Endothelial cell of umbilical vein (primary cell): ENCODE measurements around the gene TRPV2. TPM values are rescaled to one million over a fixed set of nuclear protein-coding genes. Genes with fewer than 3 reads are reported as not detected.

ENCODE experiments used
- BruUV-seq: library from RNA; stranded (reverse); fragments of 400-500 nt; replicated peaks from 2 replicates; lab custom pipeline; 2021; lab: Mats Ljungman, UMichigan
- CTCF ChIA-PET: fragments of 300-600, 350-600 bp; sonication (Branson Sonifier 250); formaldehyde crosslinking; loops from one replicate; lab custom pipeline; 2021; ENCODE audit warnings: antibody characterized with exemption, inconsistent platforms; lab: Charles Lee
- POLR2A ChIA-PET: fragments of 300-600, 350-600 bp; sonication (Branson Sonifier 250); formaldehyde crosslinking; loops from one replicate; lab custom pipeline; 2021; ENCODE audit warnings: antibody characterized with exemption, inconsistent platforms; lab: Charles Lee
- DNase-seq: peaks from one replicate; pipeline ENCODE4 v3.0.0-alpha.2; 2011; ENCODE audit warnings: low read depth, low spot score
- FAIRE-seq: peaks from 2 replicates; lab custom pipeline; 2011; peaks lifted over from hg19 to GRCh38; lab: Jason Lieb, UNC
- H2AFZ ChIP-seq: 2 replicates; pipeline ENCODE4 v1.6.0; 2012; ENCODE audit warnings: low read depth, low read length, control low read depth, inconsistent platforms
- H3K27ac ChIP-seq: 2 replicates; pipeline ENCODE4 v1.5.1; 2011; ENCODE audit warnings: low read depth, mild to moderate bottlenecking, control low read depth, low read length, moderate library complexity; ENCODE audit not compliant: insufficient read depth
- H3K27me3 ChIP-seq, 2 experiments: 2 replicates each; pipeline versions ENCODE4 v1.6.0 to v1.6.1; 2011; ENCODE audit warnings: low read length in 2 of 2, mixed read lengths in 1 of 2; ENCODE audit not compliant: control insufficient read depth in 2 of 2, insufficient read depth in 2 of 2
- H3K36me3 ChIP-seq, 2 experiments: 2 replicates in 1 of 2; 3 replicates in 1 of 2; pipeline ENCODE4 v1.5.1; 2011; ENCODE audit warnings: low read length in 2 of 2, mild to moderate bottlenecking in 1 of 2, moderate library complexity in 1 of 2; ENCODE audit not compliant: control insufficient read depth in 2 of 2, insufficient read depth in 2 of 2; ENCODE audit errors: extremely low read depth in 1 of 2
- H3K4me1 ChIP-seq: 3 replicates; pipeline ENCODE4 v1.5.1; 2011; ENCODE audit warnings: mild to moderate bottlenecking, low read length; ENCODE audit not compliant: control insufficient read depth, insufficient read depth; ENCODE audit errors: extremely low read depth
- H3K4me2 ChIP-seq: 2 replicates; pipeline ENCODE4 v1.6.1; 2011; ENCODE audit warnings: low read length, control low read depth, mixed read lengths; ENCODE audit not compliant: insufficient read depth
- H3K4me3 ChIP-seq, 3 experiments: fragments of 200-600 bp in 1 of 3; sonication (generic), shearing (Covaris generic) in 1 of 3; replicated peaks in 1 of 3; 2 replicates each; pipeline ENCODE4 v1.5.1; 2011 to 2016; ENCODE audit warnings: control low read depth in 3 of 3, low read length in 3 of 3, mild to moderate bottlenecking in 2 of 3, inconsistent platforms in 1 of 3, low read depth in 1 of 3, moderate library complexity in 1 of 3; ENCODE audit not compliant: insufficient read depth in 1 of 3
- H3K79me2 ChIP-seq: 2 replicates; pipeline ENCODE4 v1.6.0; 2012; ENCODE audit warnings: low read length, inconsistent platforms; ENCODE audit not compliant: control insufficient read depth, insufficient read depth
- H3K9ac ChIP-seq: replicated peaks from 2 replicates; pipeline ENCODE3; 2011; ENCODE audit warnings: low read length, control low read depth; ENCODE audit not compliant: insufficient read depth; ENCODE audit errors: extremely low read depth
- H3K9me1 ChIP-seq: replicated peaks from 3 replicates; pipeline ENCODE4 v1.6.0; 2011; ENCODE audit warnings: mild to moderate bottlenecking, low read length; ENCODE audit not compliant: control insufficient read depth, insufficient read depth; ENCODE audit errors: extremely low read depth
- H3K9me3 ChIP-seq: replicated peaks from 2 replicates; pipeline ENCODE4 v1.5.1; 2012; ENCODE audit warnings: low read length, inconsistent platforms; ENCODE audit not compliant: control insufficient read depth, insufficient read depth
- H4K20me1 ChIP-seq: replicated peaks from 2 replicates; pipeline ENCODE3; 2011; ENCODE audit warnings: mild to moderate bottlenecking, low read length; ENCODE audit not compliant: control insufficient read depth, insufficient read depth; ENCODE audit errors: extremely low read depth
- EZH2 ChIP-seq: IDR thresholded peaks from 2 replicates; pipeline ENCODE4 v1.6.1; 2012; ENCODE audit warnings: borderline replicate concordance, low read depth, mild to moderate bottlenecking, moderate library complexity, low read length, inconsistent platforms; ENCODE audit not compliant: severe bottlenecking
- FOS ChIP-seq: IDR thresholded peaks from 2 replicates; pipeline ENCODE4 v1.6.1; 2011; ENCODE audit warnings: mild to moderate bottlenecking, low read length, moderate library complexity, borderline replicate concordance; ENCODE audit not compliant: insufficient read depth
- GATA2 ChIP-seq: IDR thresholded peaks from 2 replicates; pipeline ENCODE4 v1.7.0; 2011; ENCODE audit warnings: low read depth, mild to moderate bottlenecking, moderate library complexity, mixed read lengths, low read length; ENCODE audit not compliant: insufficient read length, insufficient read depth
- JUN ChIP-seq: IDR thresholded peaks from 2 replicates; pipeline ENCODE4 v1.6.1; 2011; ENCODE audit warnings: borderline replicate concordance, low read depth; ENCODE audit not compliant: insufficient read length, insufficient read depth
- MYC ChIP-seq: IDR thresholded peaks from one replicate; pipeline ENCODE4 v1.6.1; 2011; ENCODE audit warnings: mild to moderate bottlenecking, low read depth, low read length
- POLR2A ChIP-seq: IDR thresholded peaks from 2 replicates; pipeline ENCODE4 v1.6.1; 2012; ENCODE audit warnings: low read depth, mild to moderate bottlenecking, control low read depth, low read length
- POLR2AphosphoS5 ChIP-seq: IDR thresholded peaks from 2 replicates; pipeline ENCODE4 v1.6.1; 2012; ENCODE audit warnings: low read depth, mild to moderate bottlenecking, control low read depth, low read length, moderate library complexity; ENCODE audit not compliant: insufficient read depth
- dilution Hi-C: fragments of 300-500 bp; cut with MboI; formaldehyde crosslinking; loops from one replicate; pipeline ENCODE4 v1.15.0; 2019; ENCODE audit warnings: low sequenced_read_pairs; ENCODE audit not compliant: extremely low pct_ligation_motif_present
- intact Hi-C: fragments of 100-400 bp; cut with micrococcal nuclease; formaldehyde crosslinking; loops from one replicate; pipeline ENCODE4 v1.10.0; 2022
- polyA plus RNA-seq, 4 experiments: library from polyadenylated mRNA; depleted of rRNA in 3 of 4; stranded (reverse) in 3 of 4; unstranded in 1 of 4; fragments of >200 nt; gene quantifications; 2 replicates each; pipeline versions ENCODE4 v1.2.1 to v1.2.3, GENCODE V29; 2011 to 2012; ENCODE audit warnings: missing spikeins in 1 of 4
- total RNA-seq: library from RNA; stranded (reverse); gene quantifications from 2 replicates; pipeline ENCODE4 v1.2.3, GENCODE V29; 2021
- TF ChIP-seq, protein P1 (sequence below): IDR thresholded peaks from 2 replicates; pipeline ENCODE4 v1.6.1; 2011; ENCODE audit not compliant: insufficient read depth, insufficient read length
- TF ChIP-seq, protein P2 (sequence below), 2 donors: IDR thresholded peaks; 1 replicate in 1 of 2; 2 replicates in 1 of 2; pipeline ENCODE4 v1.5.1; 2011; ENCODE audit warnings: low read length in 2 of 2, mild to moderate bottlenecking in 2 of 2, moderate library complexity in 2 of 2, control low read depth in 1 of 2, inconsistent platforms in 1 of 2, low read depth in 1 of 2; ENCODE audit not compliant: insufficient read depth in 1 of 2; ENCODE audit errors: extremely low read depth in 1 of 2

Gene TRPV2
- total and polyA plus RNA-seq, 2 donors (not counting 3 experiments of a cell fraction or from before 2014, with no cell fraction given) = 4.2 to 10.6 TPM

DNA sequence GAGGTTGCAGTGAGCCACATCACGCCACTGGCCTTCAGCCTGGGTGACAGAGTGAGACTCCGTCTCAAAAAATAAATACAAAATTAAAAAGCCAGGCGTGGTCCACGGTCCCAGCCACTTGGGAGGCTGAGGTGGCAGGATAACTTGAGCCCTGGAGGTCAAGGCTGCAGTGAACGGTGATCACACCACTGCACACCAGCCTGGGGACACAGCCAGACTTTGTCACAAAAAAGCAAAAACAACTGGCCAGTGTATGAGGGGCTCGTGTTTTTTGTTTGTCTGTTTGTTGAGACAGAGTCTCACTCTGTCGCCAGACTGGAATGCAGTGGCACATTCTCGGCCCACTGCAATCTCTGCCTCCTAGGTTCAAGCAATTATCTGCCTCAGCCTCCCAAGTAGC, 35.7 kb upstream of the TRPV2 start:
- no peaks in the 10 kb centered on the region for H3K9me3 ChIP-seq

More for the DNA sequence above, 35.7 kb upstream of the TRPV2 start:
- Histone ChIP-seq H2AFZ (no peak overlapping the region), H3K27me3 (no peaks in the 10 kb centered on the region), H3K4me2 (no peak overlapping the region), H3K9ac (no peak overlapping the region), H3K9me1 (no peaks in the 10 kb centered on the region), H3K4me1 (peaks cover 4% of the 10 kb centered on the region), H3K36me3 (peaks cover 0 to 12% of the 10 kb centered on the region in 2 experiments), H4K20me1 (no peaks in the 10 kb centered on the region), H3K27ac (no peak overlapping the region), H3K79me2 (peaks cover 24% of the 10 kb centered on the region), H3K4me3 (no peak overlapping the region)
- ChIA-PET POLR2A (interaction anchor here (1.4 to 1.7 kb wide), 2 partner anchors 17 to 27 kb away, joined by 15 to 16 read pairs; partner anchors contain the start of gene CENPV), CTCF (interaction anchor here (1.2 to 2.6 kb wide), 3 partner anchors 16 to 65 kb away, joined by 3 to 20 read pairs (median 15); no protein-coding TSS in a partner anchor)
- DNase-seq = no peak
- intact Hi-C loops = no loop called here
- dilution Hi-C loops = no loop called here
- FAIRE-seq = no peak
- TF ChIP-seq MYC (no peak), POLR2AphosphoS5 (no peak), GATA2 (no peak), POLR2A (no peak), EZH2 (no peak), FOS (no peak), JUN (no peak)
- TF ChIP-seq, protein P1, sequence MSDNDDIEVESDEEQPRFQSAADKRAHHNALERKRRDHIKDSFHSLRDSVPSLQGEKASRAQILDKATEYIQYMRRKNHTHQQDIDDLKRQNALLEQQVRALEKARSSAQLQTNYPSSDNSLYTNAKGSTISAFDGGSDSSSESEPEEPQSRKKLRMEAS = no peak
- TF ChIP-seq, protein P2, sequence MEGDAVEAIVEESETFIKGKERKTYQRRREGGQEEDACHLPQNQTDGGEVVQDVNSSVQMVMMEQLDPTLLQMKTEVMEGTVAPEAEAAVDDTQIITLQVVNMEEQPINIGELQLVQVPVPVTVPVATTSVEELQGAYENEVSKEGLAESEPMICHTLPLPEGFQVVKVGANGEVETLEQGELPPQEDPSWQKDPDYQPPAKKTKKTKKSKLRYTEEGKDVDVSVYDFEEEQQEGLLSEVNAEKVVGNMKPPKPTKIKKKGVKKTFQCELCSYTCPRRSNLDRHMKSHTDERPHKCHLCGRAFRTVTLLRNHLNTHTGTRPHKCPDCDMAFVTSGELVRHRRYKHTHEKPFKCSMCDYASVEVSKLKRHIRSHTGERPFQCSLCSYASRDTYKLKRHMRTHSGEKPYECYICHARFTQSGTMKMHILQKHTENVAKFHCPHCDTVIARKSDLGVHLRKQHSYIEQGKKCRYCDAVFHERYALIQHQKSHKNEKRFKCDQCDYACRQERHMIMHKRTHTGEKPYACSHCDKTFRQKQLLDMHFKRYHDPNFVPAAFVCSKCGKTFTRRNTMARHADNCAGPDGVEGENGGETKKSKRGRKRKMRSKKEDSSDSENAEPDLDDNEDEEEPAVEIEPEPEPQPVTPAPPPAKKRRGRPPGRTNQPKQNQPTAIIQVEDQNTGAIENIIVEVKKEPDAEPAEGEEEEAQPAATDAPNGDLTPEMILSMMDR (IDR thresholded peaks at IDR 0.05; ENCODE audit: extremely low read depth in 1 of 2, insufficient read depth in 1 of 2, low read depth in 1 of 2, low read length in 2 of 2) = no peak
- no TSS peak for BruUV-seq
